ENCODE results near the gene OAF.

The OAF gene

GRCh38 chr11:120219938-120220746 is 9.3 kb downstream of the OAF start:
- Histone ChIP-seq H3K27me3 (ENCODE audit: control insufficient read depth in 5 of 5, insufficient read depth in 4 of 5, low read length in 5 of 5) (no peaks in the 10 kb centered on the region), H3K4me1 (ENCODE audit: control insufficient read depth in 5 of 5, insufficient read depth in 5 of 5, low read length in 5 of 5) (peaks cover 32 to 96% (median 91%) of the 10 kb centered on the region in 5 donors), H3K27ac (ENCODE audit: low read depth, low read length) (peak overlapping the region; percentile 76), H3K9me3 (ENCODE audit: control insufficient read depth in 5 of 5, low read length in 5 of 5) (no peaks in the 10 kb centered on the region), H3K4me3 (ENCODE audit: low read depth in 1 of 5, low read length in 5 of 5) (no peak overlapping the region), H3K9ac (ENCODE audit: low read length in 5 of 5) (no peak overlapping the region), H3K36me3 (ENCODE audit: control insufficient read depth in 5 of 5, insufficient read depth in 5 of 5, low read length in 5 of 5) (peaks cover 0 to 6% (median 2%) of the 10 kb centered on the region in 5 donors)

DNA sequence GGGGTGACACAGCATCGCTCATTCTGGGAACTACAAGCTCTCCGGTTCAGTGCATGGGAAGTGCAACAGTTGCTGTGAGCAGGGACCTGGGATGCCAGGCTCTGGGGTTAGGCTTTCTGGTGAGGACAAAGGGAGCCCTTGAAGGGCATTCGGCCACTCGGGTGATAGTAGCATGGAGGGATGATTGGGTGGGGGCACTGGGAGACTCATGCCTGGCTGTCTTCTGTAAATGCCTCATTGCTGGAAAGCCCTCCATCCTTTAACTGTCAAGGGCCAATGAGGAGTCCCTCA is 9.9 kb downstream of the OAF start:
- Histone ChIP-seq H3K9me3 (ENCODE audit: control insufficient read depth in 5 of 5, low read length in 5 of 5) (no peaks in the 10 kb centered on the region), H3K36me3 (ENCODE audit: control insufficient read depth in 5 of 5, insufficient read depth in 5 of 5, low read length in 5 of 5) (peaks cover 0 to 7% (median 2%) of the 10 kb centered on the region in 5 donors), H3K9ac (ENCODE audit: low read length in 5 of 5) (no peak overlapping the region), H3K27ac (ENCODE audit: low read depth, low read length) (peak overlapping the region; percentile 76), H3K4me1 (ENCODE audit: control insufficient read depth in 5 of 5, insufficient read depth in 5 of 5, low read length in 5 of 5) (peaks cover 30 to 96% (median 91%) of the 10 kb centered on the region in 5 donors), H3K27me3 (ENCODE audit: control insufficient read depth in 5 of 5, insufficient read depth in 4 of 5, low read length in 5 of 5) (no peaks in the 10 kb centered on the region), H3K4me3 (ENCODE audit: low read depth in 1 of 5, low read length in 5 of 5) (no peak overlapping the region)

DNA sequence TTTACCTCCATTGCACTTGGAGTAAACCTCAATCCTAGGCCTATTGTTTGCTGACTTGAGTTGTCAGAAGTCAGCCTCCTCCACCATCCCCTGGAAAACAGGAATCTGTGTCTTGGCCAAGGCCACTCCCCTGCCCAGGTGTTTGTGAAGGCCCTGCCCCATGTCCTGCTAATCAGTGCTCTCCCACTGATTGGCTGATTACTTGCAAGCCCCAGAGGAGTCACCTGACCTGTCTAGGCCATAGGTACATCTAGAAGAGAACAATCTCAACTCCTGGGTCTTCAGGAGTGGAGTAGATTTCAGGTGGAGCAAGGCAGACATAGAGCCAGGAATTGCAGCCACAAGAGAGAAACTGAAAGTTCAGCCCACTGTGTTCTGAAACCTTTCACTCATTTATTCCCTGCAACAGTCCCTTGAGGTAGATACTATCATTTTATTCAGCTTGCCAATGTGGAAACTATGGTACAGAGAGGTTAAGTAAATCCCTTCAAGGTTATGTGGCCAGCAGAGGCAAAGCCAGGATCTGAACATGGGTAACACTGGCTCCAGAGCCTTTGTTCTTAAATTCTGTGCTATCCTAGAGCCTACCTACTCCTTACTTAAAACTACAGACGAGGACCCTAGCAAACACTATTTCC is 10.4 kb downstream of the OAF start:
- Histone ChIP-seq H3K36me3 (ENCODE audit: control insufficient read depth in 5 of 5, insufficient read depth in 5 of 5, low read length in 5 of 5) (peaks cover 0 to 12% (median 5%) of the 10 kb centered on the region in 5 donors), H3K4me1 (ENCODE audit: control insufficient read depth in 5 of 5, insufficient read depth in 5 of 5, low read length in 5 of 5) (peaks cover 27 to 94% (median 89%) of the 10 kb centered on the region in 5 donors), H3K4me3 (ENCODE audit: low read depth in 1 of 5, low read length in 5 of 5) (peak overlapping the region in 1 of 5 donors; percentile 5), H3K9ac (ENCODE audit: low read length in 5 of 5) (peak overlapping the region in 1 of 5 donors; percentile 59), H3K27ac (ENCODE audit: low read depth, low read length) (peak overlapping the region; percentile 76), H3K27me3 (ENCODE audit: control insufficient read depth in 5 of 5, insufficient read depth in 4 of 5, low read length in 5 of 5) (no peaks in the 10 kb centered on the region), H3K9me3 (ENCODE audit: control insufficient read depth in 5 of 5, low read length in 5 of 5) (no peaks in the 10 kb centered on the region)

- peaks cover 22 to 77% (median 76%) of the 10 kb centered on the region in 5 donors for H3K4me1 ChIP-seq (ENCODE audit: control insufficient read depth in 5 of 5, insufficient read depth in 5 of 5, low read length in 5 of 5)
- H3K9me3 ChIP-seq (ENCODE audit: control insufficient read depth in 5 of 5, low read length in 5 of 5): no peaks in the 10 kb centered on the region
- H3K9ac ChIP-seq (ENCODE audit: low read length in 5 of 5): peak overlapping the region in 1 of 5 donors; percentile 23
- peaks cover 0 to 25% (median 22%) of the 10 kb centered on the region in 5 donors for H3K36me3 ChIP-seq (ENCODE audit: control insufficient read depth in 5 of 5, insufficient read depth in 5 of 5, low read length in 5 of 5)
- H3K27ac ChIP-seq (ENCODE audit: low read depth, low read length): peak overlapping the region; percentile 76
- no peaks in the 10 kb centered on the region for H3K27me3 ChIP-seq (ENCODE audit: control insufficient read depth in 5 of 5, insufficient read depth in 4 of 5, low read length in 5 of 5)
- no peak overlapping the region for H3K4me3 ChIP-seq (ENCODE audit: low read depth in 1 of 5, low read length in 5 of 5)
Observed at GRCh38 chr11:120222916-120223315, 12.1 kb downstream of the OAF start.

GRCh38 chr11:120223793-120224192 is 13.0 kb downstream of the OAF start:
- no peak overlapping the region for H3K9ac ChIP-seq (ENCODE audit: low read length in 5 of 5)
- H3K27ac ChIP-seq (ENCODE audit: low read depth, low read length): no peak overlapping the region
- H3K4me3 ChIP-seq (ENCODE audit: low read depth in 1 of 5, low read length in 5 of 5): no peak overlapping the region
- no peaks in the 10 kb centered on the region for H3K9me3 ChIP-seq (ENCODE audit: control insufficient read depth in 5 of 5, low read length in 5 of 5)
- no peaks in the 10 kb centered on the region for H3K27me3 ChIP-seq (ENCODE audit: control insufficient read depth in 5 of 5, insufficient read depth in 4 of 5, low read length in 5 of 5)
- peaks cover 0 to 32% (median 29%) of the 10 kb centered on the region in 5 donors for H3K36me3 ChIP-seq (ENCODE audit: control insufficient read depth in 5 of 5, insufficient read depth in 5 of 5, low read length in 5 of 5)
- H3K4me1 ChIP-seq (ENCODE audit: control insufficient read depth in 5 of 5, insufficient read depth in 5 of 5, low read length in 5 of 5): peaks cover 22 to 68% (median 68%) of the 10 kb centered on the region in 5 donors

DNA sequence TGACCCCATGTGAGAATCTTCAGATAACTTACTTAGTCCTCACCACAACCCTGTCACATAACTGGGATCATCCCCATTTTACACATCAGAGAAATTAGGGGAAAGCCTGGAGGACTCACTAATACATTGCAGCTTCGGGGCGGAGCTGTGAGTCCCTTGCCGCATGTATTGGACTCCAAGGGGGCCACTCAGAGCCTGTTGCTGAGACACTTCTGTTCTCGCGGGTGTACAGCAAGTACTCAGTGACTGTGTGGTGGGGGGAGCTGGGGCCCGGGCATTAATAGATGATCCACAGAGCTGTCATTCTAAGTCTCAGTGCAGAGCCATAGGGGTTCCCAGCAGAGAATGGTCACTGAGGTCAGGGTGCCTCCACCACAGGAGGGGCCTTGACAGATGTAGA is 13.5 kb downstream of the OAF start:
- peaks cover 0 to 37% (median 33%) of the 10 kb centered on the region in 5 donors for H3K36me3 ChIP-seq (ENCODE audit: control insufficient read depth in 5 of 5, insufficient read depth in 5 of 5, low read length in 5 of 5)
- no peaks in the 10 kb centered on the region for H3K27me3 ChIP-seq (ENCODE audit: control insufficient read depth in 5 of 5, insufficient read depth in 4 of 5, low read length in 5 of 5)
- peak overlapping the region; percentile 23 for H3K27ac ChIP-seq (ENCODE audit: low read depth, low read length)
- no peak overlapping the region for H3K9ac ChIP-seq (ENCODE audit: low read length in 5 of 5)
- H3K4me3 ChIP-seq (ENCODE audit: low read depth in 1 of 5, low read length in 5 of 5): peak overlapping the region in 1 of 5 donors; percentile 10
- H3K9me3 ChIP-seq (ENCODE audit: control insufficient read depth in 5 of 5, low read length in 5 of 5): no peaks in the 10 kb centered on the region
- peaks cover 19 to 63% (median 62%) of the 10 kb centered on the region in 5 donors for H3K4me1 ChIP-seq (ENCODE audit: control insufficient read depth in 5 of 5, insufficient read depth in 5 of 5, low read length in 5 of 5)

DNA sequence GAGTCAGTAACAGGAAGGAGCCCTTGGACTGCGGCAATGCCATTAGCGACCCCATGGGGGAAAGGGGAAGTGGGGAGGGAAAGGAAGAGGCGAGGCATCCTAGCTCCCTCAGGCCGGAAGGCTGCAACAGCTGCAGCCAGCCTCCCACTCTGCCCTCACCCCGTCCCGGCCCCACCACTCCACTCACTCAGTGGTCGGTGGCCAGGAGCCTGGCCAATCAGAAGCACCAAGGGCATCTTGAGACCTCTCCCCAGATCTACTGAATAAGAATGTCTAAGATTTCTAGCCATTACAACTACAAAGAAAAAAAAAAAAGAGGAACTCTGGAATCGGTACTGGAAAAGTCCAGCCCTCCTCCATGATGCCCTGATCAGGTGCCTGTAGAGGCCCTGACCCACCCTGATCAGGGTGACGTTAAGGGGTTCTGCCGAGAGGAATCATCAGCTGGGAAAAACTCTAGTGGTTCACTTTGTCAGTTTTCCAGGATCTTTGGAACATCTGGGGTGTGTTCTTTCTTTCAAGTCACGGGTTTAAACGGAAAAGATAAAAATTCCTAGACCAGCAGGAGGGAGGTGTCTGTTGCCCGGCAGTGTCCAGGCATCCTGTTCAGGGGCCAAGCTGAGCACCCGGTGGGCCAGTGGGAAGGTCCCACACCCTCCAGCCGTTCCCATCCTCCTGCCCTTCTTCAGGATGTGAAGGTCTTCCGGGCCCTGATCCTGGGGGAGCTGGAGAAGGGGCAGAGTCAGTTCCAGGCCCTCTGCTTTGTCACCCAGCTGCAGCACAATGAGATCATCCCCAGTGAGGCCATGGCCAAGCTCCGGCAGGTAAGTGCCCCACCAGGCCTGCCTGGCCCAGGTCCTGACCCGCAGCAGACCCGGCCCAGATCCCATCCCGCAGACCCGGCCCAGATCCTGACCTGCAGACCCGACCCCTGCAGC is 14.4 kb downstream of the OAF start:
- Histone ChIP-seq H3K4me1 (ENCODE audit: control insufficient read depth in 5 of 5, insufficient read depth in 5 of 5, low read length in 5 of 5) (peaks cover 14 to 54% (median 53%) of the 10 kb centered on the region in 5 donors), H3K9me3 (ENCODE audit: control insufficient read depth in 5 of 5, low read length in 5 of 5) (no peaks in the 10 kb centered on the region), H3K27me3 (ENCODE audit: control insufficient read depth in 5 of 5, insufficient read depth in 4 of 5, low read length in 5 of 5) (no peaks in the 10 kb centered on the region), H3K36me3 (ENCODE audit: control insufficient read depth in 5 of 5, insufficient read depth in 5 of 5, low read length in 5 of 5) (peaks cover 0 to 40% (median 34%) of the 10 kb centered on the region in 5 donors), H3K9ac (ENCODE audit: low read length in 5 of 5) (peak overlapping the region in 3 of 5 donors; percentile 12 to 31 (median 30)), H3K27ac (ENCODE audit: low read depth, low read length) (peak overlapping the region; percentile 23), H3K4me3 (ENCODE audit: low read depth in 1 of 5, low read length in 5 of 5) (peak overlapping the region in 1 of 5 donors; percentile 10)

GRCh38 chr11:120226242-120226641 is 15.4 kb downstream of the OAF start:
- H3K27me3 ChIP-seq (ENCODE audit: control insufficient read depth in 5 of 5, insufficient read depth in 4 of 5, low read length in 5 of 5): no peaks in the 10 kb centered on the region
- peaks cover 0 to 37% (median 34%) of the 10 kb centered on the region in 5 donors for H3K36me3 ChIP-seq (ENCODE audit: control insufficient read depth in 5 of 5, insufficient read depth in 5 of 5, low read length in 5 of 5)
- no peak overlapping the region for H3K4me3 ChIP-seq (ENCODE audit: low read depth in 1 of 5, low read length in 5 of 5)
- H3K9ac ChIP-seq (ENCODE audit: low read length in 5 of 5): peak overlapping the region in 2 of 5 donors; percentile 6 to 19
- H3K9me3 ChIP-seq (ENCODE audit: control insufficient read depth in 5 of 5, low read length in 5 of 5): no peaks in the 10 kb centered on the region
- H3K4me1 ChIP-seq (ENCODE audit: control insufficient read depth in 5 of 5, insufficient read depth in 5 of 5, low read length in 5 of 5): peaks cover 8 to 44% (median 43%) of the 10 kb centered on the region in 5 donors
- peak overlapping the region; percentile 23 for H3K27ac ChIP-seq (ENCODE audit: low read depth, low read length)

DNA sequence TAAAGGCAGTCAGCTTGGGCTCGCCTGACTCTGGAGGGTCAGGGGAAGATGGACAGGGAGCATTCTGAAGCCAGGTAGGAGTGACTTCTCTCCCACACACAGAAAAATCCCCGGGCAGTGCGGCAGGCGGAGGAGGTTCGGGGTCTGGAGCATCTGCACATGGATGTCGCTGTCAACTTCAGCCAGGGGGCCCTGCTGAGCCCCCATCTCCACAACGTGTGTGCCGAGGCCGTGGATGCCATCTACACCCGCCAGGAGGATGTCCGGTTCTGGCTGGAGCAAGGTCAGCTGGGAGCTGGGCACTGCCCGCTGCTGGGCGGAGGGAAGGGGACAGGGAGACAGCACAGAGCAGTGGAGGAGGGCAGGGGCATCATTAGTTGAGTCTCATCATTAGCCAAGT is 15.9 kb downstream of the OAF start:
- peaks cover 0 to 37% (median 34%) of the 10 kb centered on the region in 5 donors for H3K36me3 ChIP-seq (ENCODE audit: control insufficient read depth in 5 of 5, insufficient read depth in 5 of 5, low read length in 5 of 5)

More for the DNA sequence above, 15.9 kb downstream of the OAF start:
- Histone ChIP-seq H3K9ac (ENCODE audit: low read length in 5 of 5) (no peak overlapping the region), H3K27me3 (ENCODE audit: control insufficient read depth in 5 of 5, insufficient read depth in 4 of 5, low read length in 5 of 5) (no peaks in the 10 kb centered on the region), H3K4me3 (ENCODE audit: low read depth in 1 of 5, low read length in 5 of 5) (no peak overlapping the region), H3K9me3 (ENCODE audit: control insufficient read depth in 5 of 5, low read length in 5 of 5) (no peaks in the 10 kb centered on the region), H3K4me1 (ENCODE audit: control insufficient read depth in 5 of 5, insufficient read depth in 5 of 5, low read length in 5 of 5) (peaks cover 3 to 39% (median 38%) of the 10 kb centered on the region in 5 donors), H3K27ac (ENCODE audit: low read depth, low read length) (no peak overlapping the region)

All from subcutaneous abdominal adipose tissue (tissue), 5 donors.